Naive thymus-derived CD8-positive, alpha-beta T cell (primary cell): ENCODE measurements around the gene NUP85. TPM values are rescaled to one million over a fixed set of nuclear protein-coding genes. Genes with fewer than 3 reads are reported as not detected.
A peak's percentile ranks its signal among the peaks of the same experiment; 100 is the strongest.
"Not testable (repeated sequence)": the region's sequence is repeated elsewhere in the genome, so short reads cannot be mapped to it uniquely, and the experiment has no call there.

ENCODE experiments used
- ATAC-seq, 2 donors: fragments of 150-1000 bp; cut with Tn5 transposase in 1 of 2; sonication (Bioruptor Pico), chemical (Tn5 transposase) in 1 of 2; 1 replicate in 1 of 2; 2 replicates in 1 of 2; pipeline ENCODE4 v1.10.0; 2021; ENCODE audit warnings: mild to moderate bottlenecking in 2 of 2, moderate library complexity in 2 of 2
- POLR2A ChIA-PET: fragments of 350-600 bp; sonication (Branson Sonifier 250); formaldehyde crosslinking; loops from one replicate; lab custom pipeline; 2021; ENCODE audit warnings: antibody characterized with exemption; lab: Charles Lee
- DNase-seq, 10 donors: peaks; one replicate each; pipeline versions ENCODE4 v3.0.0 to v3.0.0-alpha.2; 2020 to 2022
- H3K27ac Mint-ChIP-seq, 10 donors: one replicate each; pipeline ENCODE4 v1.8.0; 2020 to 2022; ENCODE audit warnings: mild to moderate bottlenecking in 10 of 10, mixed read lengths in 10 of 10, moderate library complexity in 4 of 10, inconsistent platforms in 1 of 10
- H3K27me3 Mint-ChIP-seq, 5 donors: one replicate each; pipeline ENCODE4 v1.8.0; 2021 to 2022; ENCODE audit warnings: mixed read lengths in 5 of 5
- H3K36me3 Mint-ChIP-seq, 3 donors: one replicate each; pipeline ENCODE4 v1.8.0; 2020 to 2022; ENCODE audit warnings: mixed read lengths in 3 of 3, mild to moderate bottlenecking in 2 of 3, inconsistent platforms in 1 of 3
- H3K4me1 Mint-ChIP-seq, 4 donors: one replicate each; pipeline ENCODE4 v1.8.0; 2021 to 2022; ENCODE audit warnings: mixed read lengths in 4 of 4
- H3K4me3 Mint-ChIP-seq, 10 donors: one replicate each; pipeline ENCODE4 v1.8.0; 2020 to 2022; ENCODE audit warnings: mild to moderate bottlenecking in 10 of 10, mixed read lengths in 10 of 10, moderate library complexity in 6 of 10, inconsistent platforms in 1 of 10
- H3K9me3 Mint-ChIP-seq, 9 donors: one replicate each; pipeline ENCODE4 v1.8.0; 2020 to 2022; ENCODE audit warnings: mixed read lengths in 9 of 9, mild to moderate bottlenecking in 3 of 9, inconsistent platforms in 1 of 9, moderate library complexity in 1 of 9
- polyA plus RNA-seq, 3 donors: library from polyadenylated mRNA; unstranded; fragments of 300-500 nt; fragmentation: Illumina TruSeq; gene quantifications; one replicate each; pipeline ENCODE4 v1.2.3, GENCODE V29; 2021
- total RNA-seq, 8 experiments: library from RNA in 2 of 8; stranded (reverse) in 2 of 8; gene quantifications; one replicate each; pipeline ENCODE4 v1.2.3 and lab custom pipeline; 2021 to 2026

The NUP85 gene
- total and polyA plus RNA-seq, 5 experiments from 2014 or later: 17.3 to 155 (median 39.4) TPM

- DNase-seq (no peak), ATAC-seq (no peak)
- H3K9me3 Mint-ChIP-seq: no peaks in the 10 kb centered on the region
- H3K36me3 Mint-ChIP-seq: peaks cover 0 to 9% (median 0%) of the 10 kb centered on the region in 3 donors
- H3K4me1 Mint-ChIP-seq: peaks cover 13 to 34% (median 28%) of the 10 kb centered on the region in 4 donors
- peak overlapping the region; percentile 76 to 91 (median 84) for H3K4me3 Mint-ChIP-seq
- POLR2A ChIA-PET: interaction anchor here (0.8 to 5.2 kb wide), 10 partner anchors 12 to 504 kb away, joined by 3 to 128 read pairs (median 10); partner anchors contain the start of genes FDXR, GGA3, GRB2 and MRPS7
- H3K27me3 Mint-ChIP-seq: no peaks in the 10 kb centered on the region
- peak overlapping the region; percentile 65 to 93 (median 90) for H3K27ac Mint-ChIP-seq
Observed at GRCh38 chr17:75271955-75272847, 66.7 kb downstream of the NUP85 start.

DNA sequence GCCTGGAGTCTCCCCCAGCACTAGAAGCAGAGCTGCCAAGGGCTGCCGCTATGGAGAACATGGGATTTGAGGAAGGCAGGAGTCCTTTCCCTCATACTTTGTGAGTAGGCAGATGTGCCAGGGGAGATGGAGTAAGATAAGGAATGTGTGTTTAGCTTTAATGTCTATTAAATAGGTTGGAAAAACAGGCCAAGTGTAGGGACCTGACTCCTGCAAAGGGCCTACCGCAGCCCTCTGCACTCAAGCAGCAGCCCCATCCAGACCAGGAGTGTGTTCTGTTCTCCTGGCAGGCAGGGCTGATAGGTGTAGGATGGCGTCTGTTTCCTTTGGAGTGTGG, 67.3 kb downstream of the NUP85 start:
- Mint-ChIP-seq H3K36me3 (peaks cover 0 to 10% (median 0%) of the 10 kb centered on the region in 3 donors), H3K27ac (peak overlapping the region in 9 of 10 donors; percentile 49 to 82 (median 66)), H3K27me3 (no peaks in the 10 kb centered on the region), H3K4me1 (peaks cover 13 to 34% (median 28%) of the 10 kb centered on the region in 4 donors), H3K9me3 (no peaks in the 10 kb centered on the region), H3K4me3 (peak overlapping the region; percentile 47 to 91 (median 72))
- no peak for ATAC-seq
- POLR2A ChIA-PET: interaction anchor here (3.0 to 5.2 kb wide), 3 partner anchors 12 to 17 kb away, joined by 14 to 128 read pairs (median 127); partner anchors contain the start of genes GGA3, MRPS7 and SLC25A19
- DNase-seq: no peak

- H3K27ac Mint-ChIP-seq: peak overlapping the region in 6 of 10 donors; percentile 38 to 83 (median 66)
- POLR2A ChIA-PET: interaction anchor here (0.6 to 5.2 kb wide), 4 partner anchors 13 to 90 kb away, joined by 3 to 128 read pairs (median 6); partner anchors contain the start of genes GGA3, MRPS7 and SLC25A19
- H3K4me1 Mint-ChIP-seq: peaks cover 12 to 28% (median 26%) of the 10 kb centered on the region in 4 donors
- H3K36me3 Mint-ChIP-seq: peaks cover 0 to 12% (median 0%) of the 10 kb centered on the region in 3 donors
- no peak for ATAC-seq
- DNase-seq: no peak
- no peaks in the 10 kb centered on the region for H3K27me3 Mint-ChIP-seq
- H3K9me3 Mint-ChIP-seq: no peaks in the 10 kb centered on the region
- H3K4me3 Mint-ChIP-seq: peak overlapping the region in 7 of 10 donors; percentile 11 to 65 (median 36)
Observed at GRCh38 chr17:75273977-75274708, 68.7 kb downstream of the NUP85 start.

DNA sequence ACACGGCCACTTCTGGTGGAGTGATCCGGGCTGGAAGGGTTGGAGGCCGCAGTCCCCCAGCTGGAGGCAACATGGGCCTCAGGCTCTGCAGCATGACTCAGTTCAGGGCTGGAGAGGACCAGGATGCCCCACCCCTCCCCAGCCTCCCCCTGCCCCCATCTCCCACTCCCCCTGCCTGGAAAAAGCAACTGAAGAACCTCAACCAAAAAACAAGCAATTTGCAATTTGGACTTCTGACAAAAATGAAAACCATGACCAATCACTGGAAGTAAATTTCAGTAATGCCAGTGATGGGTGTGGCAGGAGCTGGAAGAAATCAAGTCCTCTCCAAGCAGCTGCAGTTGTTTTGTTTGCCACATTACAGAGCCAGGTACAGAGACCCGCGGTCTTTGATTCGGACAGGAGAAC, 72.2 kb downstream of the NUP85 start:
- peaks cover 0 to 30% (median 4%) of the 10 kb centered on the region in 3 donors for H3K36me3 Mint-ChIP-seq
- no peak overlapping the region for H3K4me3 Mint-ChIP-seq
- ATAC-seq (no peak), DNase-seq (no peak)
- H3K27ac Mint-ChIP-seq: no peak overlapping the region
- POLR2A ChIA-PET: interaction anchor here (2.7 kb wide), 1 partner anchor 12 kb away, joined by 10 read pairs; the partner anchor contains the start of gene SLC25A19
- H3K27me3 Mint-ChIP-seq: no peaks in the 10 kb centered on the region
- H3K9me3 Mint-ChIP-seq: no peaks in the 10 kb centered on the region
- H3K4me1 Mint-ChIP-seq: peaks cover 2 to 12% (median 9%) of the 10 kb centered on the region in 4 donors

DNA sequence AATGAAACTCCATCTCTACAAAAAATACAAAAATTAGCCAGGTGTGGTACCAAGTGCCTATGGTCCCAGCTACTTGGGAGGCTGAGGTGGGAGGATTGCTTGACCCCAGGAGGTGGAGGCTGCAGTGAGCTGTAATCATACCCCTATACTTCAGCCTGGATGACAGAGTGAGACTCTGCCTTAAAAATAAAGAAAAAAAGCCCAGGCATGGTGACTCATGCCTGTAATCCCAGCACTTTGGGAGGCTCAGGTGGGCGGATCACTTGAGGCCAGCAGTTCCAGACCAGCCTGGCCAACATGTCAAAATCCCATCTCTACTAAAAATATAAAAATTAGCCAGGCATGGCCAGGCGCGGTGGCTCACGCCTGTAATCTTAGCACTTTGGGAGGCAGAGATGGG, 74.7 kb downstream of the NUP85 start:
- not testable (repeated sequence) for ATAC-seq, DNase-seq, H3K9me3 Mint-ChIP-seq, H3K4me1 Mint-ChIP-seq, H3K4me3 Mint-ChIP-seq, H3K27ac Mint-ChIP-seq, H3K27me3 Mint-ChIP-seq
- H3K36me3 Mint-ChIP-seq: peaks cover 0 to 35% (median 6%) of the 10 kb centered on the region in 3 donors
- POLR2A ChIA-PET: interaction anchor here (1.0 to 1.2 kb wide), 2 partner anchors 9 to 18 kb away, joined by 3 to 5 read pairs; partner anchors contain the start of genes GGA3, MRPS7 and SLC25A19

DNA sequence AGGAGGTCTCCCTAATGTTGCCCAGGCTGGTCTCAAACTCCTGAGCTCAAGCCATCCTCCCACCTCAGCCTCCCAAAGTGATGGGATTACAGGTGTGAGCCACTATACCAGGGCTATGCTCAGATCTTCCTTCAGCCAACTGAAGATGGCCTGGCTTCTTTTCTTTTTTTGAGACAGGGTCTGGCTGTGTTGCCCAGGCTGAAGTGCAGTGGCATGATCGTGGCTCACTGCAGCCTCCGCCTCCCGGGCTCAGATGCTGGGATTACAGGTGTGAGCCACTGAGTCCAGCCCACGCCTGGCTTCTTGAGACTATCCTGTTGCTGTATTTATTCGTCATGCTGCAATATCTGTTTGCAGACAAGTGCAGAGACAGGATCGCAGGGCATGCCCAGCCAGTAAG, 79.6 kb downstream of the NUP85 start:
- Mint-ChIP-seq H3K27ac (no peak overlapping the region), H3K4me1 (peaks cover 10 to 21% (median 16%) of the 10 kb centered on the region in 4 donors), H3K36me3 (peaks cover 0 to 29% (median 9%) of the 10 kb centered on the region in 3 donors), H3K9me3 (no peaks in the 10 kb centered on the region), H3K27me3 (no peaks in the 10 kb centered on the region), H3K4me3 (no peak overlapping the region)
- no peak for DNase-seq
- ATAC-seq: no peak
- POLR2A ChIA-PET: interaction anchor here (0.6 to 4.1 kb wide), 2 partner anchors 13 to 107 kb away, joined by 6 to 14 read pairs; partner anchors contain the start of gene MIF4GD

Other genes starting within 250 kb of the NUP85 start
- 10 to 100 TPM in 1 of 2 experiments, 1 to 10 TPM in 1; 9.5 to 15.0 TPM for gene HID1, start 232.9 kb upstream of the NUP85 start, total RNA-seq
- gene HID1, start 232.9 kb upstream of the NUP85 start, polyA plus RNA-seq: 1 to 10 TPM; 4.2 to 6.9 (median 4.7) TPM
- under 1 TPM; 0.10 to 0.11 TPM for gene CDR2L, start 218.0 kb upstream of the NUP85 start, total RNA-seq
- not detected for gene CDR2L, start 218.0 kb upstream of the NUP85 start, polyA plus RNA-seq
- gene MRPL58, start 193.0 kb upstream of the NUP85 start, total RNA-seq: 10 to 100 TPM; 23.9 to 29.4 TPM
- gene MRPL58, start 193.0 kb upstream of the NUP85 start, polyA plus RNA-seq: 10 to 100 TPM; 44.9 to 58.1 (median 53.6) TPM
- gene ATP5PD, start 158.7 kb upstream of the NUP85 start, total RNA-seq: 100 to 1,000 TPM; 149 to 160 TPM
- 100 to 1,000 TPM; 406 to 455 (median 449) TPM for gene ATP5PD, start 158.7 kb upstream of the NUP85 start, polyA plus RNA-seq
- gene KCTD2, start 158.5 kb upstream of the NUP85 start, total RNA-seq: 10 to 100 TPM; 25.0 to 28.6 TPM
- 10 to 100 TPM in 1 of 3 donors, 1 to 10 TPM in 2; 6.8 to 10.9 (median 7.8) TPM for gene KCTD2, start 158.5 kb upstream of the NUP85 start, polyA plus RNA-seq
- gene SLC16A5, start 117.7 kb upstream of the NUP85 start, total RNA-seq: 10 to 100 TPM; 14.2 to 14.8 TPM
- 1 to 10 TPM; 1.4 to 4.1 (median 3.1) TPM for gene SLC16A5, start 117.7 kb upstream of the NUP85 start, polyA plus RNA-seq
- 10 to 100 TPM; 15.6 to 16.7 TPM for gene ARMC7, start 95.7 kb upstream of the NUP85 start, total RNA-seq
- gene ARMC7, start 95.7 kb upstream of the NUP85 start, polyA plus RNA-seq: 1 to 10 TPM; 2.7 to 3.3 (median 2.9) TPM
- 10 to 100 TPM; 52.8 to 66.6 TPM for gene NT5C, start 73.9 kb upstream of the NUP85 start, total RNA-seq
- gene NT5C, start 73.9 kb upstream of the NUP85 start, polyA plus RNA-seq: 10 to 100 TPM; 46.0 to 53.6 (median 50.6) TPM
- gene JPT1, start 51.2 kb upstream of the NUP85 start, total RNA-seq: 10 to 100 TPM; 25.6 to 27.0 TPM
- gene JPT1, start 51.2 kb upstream of the NUP85 start, polyA plus RNA-seq: 10 to 100 TPM; 68.6 to 76.6 (median 70.7) TPM
- gene SUMO2, start 22.7 kb upstream of the NUP85 start, total RNA-seq: 100 to 1,000 TPM; 250 to 255 TPM
- 100 to 1,000 TPM; 293 to 381 (median 325) TPM for gene SUMO2, start 22.7 kb upstream of the NUP85 start, polyA plus RNA-seq
- gene GGA3, start 55.9 kb downstream of the NUP85 start, total RNA-seq: 100 to 1,000 TPM; 105 to 107 TPM
- 10 to 100 TPM in 2 of 3 donors, 1 to 10 TPM in 1; 6.2 to 20.1 (median 14.7) TPM for gene GGA3, start 55.9 kb downstream of the NUP85 start, polyA plus RNA-seq
- gene MRPS7, start 56.2 kb downstream of the NUP85 start, total RNA-seq: 10 to 100 TPM; 40.5 to 41.1 TPM
- gene MRPS7, start 56.2 kb downstream of the NUP85 start, polyA plus RNA-seq: 100 to 1,000 TPM; 113 to 132 (median 122) TPM
- gene MIF4GD, start 65.6 kb downstream of the NUP85 start, total RNA-seq: 10 to 100 TPM; 37.3 to 39.4 TPM
- gene MIF4GD, start 65.6 kb downstream of the NUP85 start, polyA plus RNA-seq: 10 to 100 TPM; 76.2 to 96.6 (median 90.5) TPM
- 10 to 100 TPM; 20.5 to 22.5 TPM for gene SLC25A19, start 83.8 kb downstream of the NUP85 start, total RNA-seq
- gene SLC25A19, start 83.8 kb downstream of the NUP85 start, polyA plus RNA-seq: 10 to 100 TPM; 11.2 to 15.4 (median 13.3) TPM
- gene GRB2, start 200.0 kb downstream of the NUP85 start, total RNA-seq: 100 to 1,000 TPM; 143 to 145 TPM
- 100 to 1,000 TPM; 130 to 162 (median 154) TPM for gene GRB2, start 200.0 kb downstream of the NUP85 start, polyA plus RNA-seq